Measurements from ENCODE around the gene NFIX. TPM values are rescaled to one million over a fixed set of nuclear protein-coding genes. Genes with fewer than 3 reads are reported as not detected.
A peak's percentile ranks its signal among the peaks of the same experiment; 100 is the strongest.

NFIX gene
- total RNA-seq, 2 experiments from 2014 or later, result 4.7 to 5.0 TPM

GRCh38 chr19:13110099-13110610 is 114.9 kb downstream of the NFIX start:
- DNase-seq, result no peak
- H3K9me3 Mint-ChIP-seq, result no peaks in the 10 kb centered on the region
- ATAC-seq, result no peak
- H3K4me1 Mint-ChIP-seq (ENCODE audit: low read depth), result peaks cover 12% of the 10 kb centered on the region
- TF ChIP-seq, protein P1, sequence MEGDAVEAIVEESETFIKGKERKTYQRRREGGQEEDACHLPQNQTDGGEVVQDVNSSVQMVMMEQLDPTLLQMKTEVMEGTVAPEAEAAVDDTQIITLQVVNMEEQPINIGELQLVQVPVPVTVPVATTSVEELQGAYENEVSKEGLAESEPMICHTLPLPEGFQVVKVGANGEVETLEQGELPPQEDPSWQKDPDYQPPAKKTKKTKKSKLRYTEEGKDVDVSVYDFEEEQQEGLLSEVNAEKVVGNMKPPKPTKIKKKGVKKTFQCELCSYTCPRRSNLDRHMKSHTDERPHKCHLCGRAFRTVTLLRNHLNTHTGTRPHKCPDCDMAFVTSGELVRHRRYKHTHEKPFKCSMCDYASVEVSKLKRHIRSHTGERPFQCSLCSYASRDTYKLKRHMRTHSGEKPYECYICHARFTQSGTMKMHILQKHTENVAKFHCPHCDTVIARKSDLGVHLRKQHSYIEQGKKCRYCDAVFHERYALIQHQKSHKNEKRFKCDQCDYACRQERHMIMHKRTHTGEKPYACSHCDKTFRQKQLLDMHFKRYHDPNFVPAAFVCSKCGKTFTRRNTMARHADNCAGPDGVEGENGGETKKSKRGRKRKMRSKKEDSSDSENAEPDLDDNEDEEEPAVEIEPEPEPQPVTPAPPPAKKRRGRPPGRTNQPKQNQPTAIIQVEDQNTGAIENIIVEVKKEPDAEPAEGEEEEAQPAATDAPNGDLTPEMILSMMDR (IDR thresholded peaks at IDR 0.05), result no peak
- H3K27me3 Mint-ChIP-seq, result no peaks in the 10 kb centered on the region
- H3K27ac Mint-ChIP-seq, result no peak overlapping the region
- intact Hi-C loops (cut with micrococcal nuclease), result no loop called here
- ChIA-PET POLR2A (interaction anchor here (1.7 kb wide), 1 partner anchor 42 kb away, joined by 4 read pairs; no protein-coding TSS in a partner anchor), CTCF (no interaction called here)
- no peak overlapping the region for H3K4me3 Mint-ChIP-seq
- peaks cover 22% of the 10 kb centered on the region for H3K36me3 Mint-ChIP-seq (ENCODE audit: low read depth)

DNA sequence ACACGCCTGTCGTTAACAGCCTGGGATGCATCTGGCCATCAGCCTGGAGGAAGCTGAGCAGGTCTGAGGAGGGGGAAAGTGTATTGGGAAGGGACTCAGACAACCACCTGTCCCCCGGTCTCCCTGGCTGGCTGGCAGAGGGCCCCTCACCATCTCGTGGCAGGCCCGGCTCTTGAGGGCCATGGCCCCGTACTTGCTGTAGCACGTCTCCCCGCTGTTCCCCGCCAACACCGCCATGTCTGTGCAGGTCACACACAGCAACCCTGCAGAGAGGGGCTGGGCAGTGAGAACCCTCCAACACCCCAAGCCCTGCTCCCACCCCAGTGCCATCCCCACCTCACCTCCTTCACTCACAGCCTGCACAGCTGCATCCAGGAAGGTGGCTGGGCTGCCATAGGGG is 117.3 kb downstream of the NFIX start:
- no peak overlapping the region for H3K27ac Mint-ChIP-seq
- intact Hi-C loops (cut with micrococcal nuclease), result no loop called here
- no peak overlapping the region for H3K4me3 Mint-ChIP-seq
- CTCF ChIA-PET, result interaction anchor here (0.7 to 0.8 kb wide), 2 partner anchors 11 to 19 kb away, joined by 3 read pairs; no protein-coding TSS in a partner anchor
- POLR2A ChIA-PET, result interaction anchor here (1.1 to 7.6 kb wide), 3 partner anchors 8 to 14 kb away, joined by 3 to 46 read pairs (median 36); partner anchors contain the start of gene LYL1
- peaks cover 25% of the 10 kb centered on the region for H3K36me3 Mint-ChIP-seq (ENCODE audit: low read depth)
- peaks cover 18% of the 10 kb centered on the region for H3K4me1 Mint-ChIP-seq (ENCODE audit: low read depth)
- DNase-seq (no peak), ATAC-seq (no peak)
- H3K27me3 Mint-ChIP-seq, result no peaks in the 10 kb centered on the region
- TF ChIP-seq, protein P1 (IDR thresholded peaks at IDR 0.05), result no peak
- H3K9me3 Mint-ChIP-seq, result no peaks in the 10 kb centered on the region

- peaks cover 36% of the 10 kb centered on the region for H3K4me1 Mint-ChIP-seq (ENCODE audit: low read depth)
- H3K27ac Mint-ChIP-seq, result peak overlapping the region; percentile 95
- intact Hi-C loops (cut with micrococcal nuclease), result loop anchor here (5.0 kb wide), 1 partner anchor 36 kb away; the partner anchor contains the start of genes IER2 and STX10
- DNase-seq, result no peak
- H3K9me3 Mint-ChIP-seq, result no peaks in the 10 kb centered on the region
- peak overlapping the region; percentile 86 for H3K4me3 Mint-ChIP-seq
- TF ChIP-seq, protein P1 (IDR thresholded peaks at IDR 0.05), result no peak
- POLR2A ChIA-PET, result interaction anchor here (1.0 to 7.6 kb wide), 6 partner anchors 11 to 158 kb away, joined by 3 to 63 read pairs (median 36); partner anchors contain the start of genes GADD45GIP1 and LYL1
- no peaks in the 10 kb centered on the region for H3K27me3 Mint-ChIP-seq
- no peak for ATAC-seq
- H3K36me3 Mint-ChIP-seq (ENCODE audit: low read depth), result peaks cover 22% of the 10 kb centered on the region
- CTCF ChIA-PET, result interaction anchor here (1.3 to 5.4 kb wide), 2 partner anchors 11 to 37 kb away, joined by 3 to 39 read pairs; no protein-coding TSS in a partner anchor
These were observed 120.6 kb downstream of the NFIX start for GRCh38 chr19:13115936-13116281.

- intact Hi-C loops (cut with micrococcal nuclease), result loop anchor here (5.0 kb wide), 1 partner anchor 36 kb away; the partner anchor contains the start of genes IER2 and STX10
- ChIA-PET POLR2A (interaction anchor here (0.8 to 7.6 kb wide), 8 partner anchors 12 to 159 kb away, joined by 3 to 63 read pairs (median 20); partner anchors contain the start of genes GADD45GIP1 and LYL1), CTCF (interaction anchor here (1.2 to 5.4 kb wide), 4 partner anchors 11 to 151 kb away, joined by 5 to 39 read pairs (median 14); partner anchors contain the start of genes IER2 and STX10)
- TF ChIP-seq, protein P1 (IDR thresholded peaks at IDR 0.05), result no peak
- peak within 1 kb of the TSS; percentile 95 for H3K27ac Mint-ChIP-seq
- peaks cover 22% of the 10 kb centered on the region for H3K36me3 Mint-ChIP-seq (ENCODE audit: low read depth)
- peak; percentile 98 for DNase-seq
- peaks cover 42% of the 10 kb centered on the region for H3K4me1 Mint-ChIP-seq (ENCODE audit: low read depth)
- no peaks in the 10 kb centered on the region for H3K27me3 Mint-ChIP-seq
- no peaks in the 10 kb centered on the region for H3K9me3 Mint-ChIP-seq
- peak; percentile 56 for ATAC-seq
- H3K4me3 Mint-ChIP-seq, result peak within 1 kb of the TSS; percentile 86
These were observed 121.3 kb downstream of the NFIX start, which contains the start of gene TRMT1 for GRCh38 chr19:13116282-13117175. Gene TRMT1 (minus strand): TSS chr19:13116740. CDS start chr19:13116399, 341 bp downstream.
